Measurements from ENCODE around the gene ABI2. TPM values are rescaled to one million over a fixed set of nuclear protein-coding genes. Genes with fewer than 3 reads are reported as not detected.
"Not testable (repeated sequence)": the region's sequence is repeated elsewhere in the genome, so short reads cannot be mapped to it uniquely, and the experiment has no call there.

ABI2 gene
- polyA plus RNA-seq, 1 of the 3 experiments (the other 2 are of a cell fraction): 51.5 TPM

DNA sequence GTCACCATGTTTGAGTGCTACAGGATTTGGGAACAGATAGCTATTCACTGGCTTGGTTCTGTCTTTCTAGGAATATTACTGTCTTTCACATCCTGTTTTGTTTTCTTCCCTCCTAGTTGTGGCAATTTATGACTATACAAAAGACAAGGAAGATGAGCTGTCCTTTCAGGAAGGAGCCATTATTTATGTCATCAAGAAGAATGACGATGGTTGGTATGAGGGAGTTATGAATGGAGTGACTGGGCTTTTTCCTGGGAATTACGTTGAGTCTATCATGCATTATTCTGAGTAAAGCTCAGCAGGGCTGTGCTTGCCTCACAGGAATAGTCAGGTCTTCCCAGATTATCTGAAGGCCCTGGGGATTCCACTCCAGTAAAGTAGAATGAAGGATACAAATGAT, 98.9 kb downstream of the ABI2 start (continued):
- TF ChIP-seq, protein P1, sequence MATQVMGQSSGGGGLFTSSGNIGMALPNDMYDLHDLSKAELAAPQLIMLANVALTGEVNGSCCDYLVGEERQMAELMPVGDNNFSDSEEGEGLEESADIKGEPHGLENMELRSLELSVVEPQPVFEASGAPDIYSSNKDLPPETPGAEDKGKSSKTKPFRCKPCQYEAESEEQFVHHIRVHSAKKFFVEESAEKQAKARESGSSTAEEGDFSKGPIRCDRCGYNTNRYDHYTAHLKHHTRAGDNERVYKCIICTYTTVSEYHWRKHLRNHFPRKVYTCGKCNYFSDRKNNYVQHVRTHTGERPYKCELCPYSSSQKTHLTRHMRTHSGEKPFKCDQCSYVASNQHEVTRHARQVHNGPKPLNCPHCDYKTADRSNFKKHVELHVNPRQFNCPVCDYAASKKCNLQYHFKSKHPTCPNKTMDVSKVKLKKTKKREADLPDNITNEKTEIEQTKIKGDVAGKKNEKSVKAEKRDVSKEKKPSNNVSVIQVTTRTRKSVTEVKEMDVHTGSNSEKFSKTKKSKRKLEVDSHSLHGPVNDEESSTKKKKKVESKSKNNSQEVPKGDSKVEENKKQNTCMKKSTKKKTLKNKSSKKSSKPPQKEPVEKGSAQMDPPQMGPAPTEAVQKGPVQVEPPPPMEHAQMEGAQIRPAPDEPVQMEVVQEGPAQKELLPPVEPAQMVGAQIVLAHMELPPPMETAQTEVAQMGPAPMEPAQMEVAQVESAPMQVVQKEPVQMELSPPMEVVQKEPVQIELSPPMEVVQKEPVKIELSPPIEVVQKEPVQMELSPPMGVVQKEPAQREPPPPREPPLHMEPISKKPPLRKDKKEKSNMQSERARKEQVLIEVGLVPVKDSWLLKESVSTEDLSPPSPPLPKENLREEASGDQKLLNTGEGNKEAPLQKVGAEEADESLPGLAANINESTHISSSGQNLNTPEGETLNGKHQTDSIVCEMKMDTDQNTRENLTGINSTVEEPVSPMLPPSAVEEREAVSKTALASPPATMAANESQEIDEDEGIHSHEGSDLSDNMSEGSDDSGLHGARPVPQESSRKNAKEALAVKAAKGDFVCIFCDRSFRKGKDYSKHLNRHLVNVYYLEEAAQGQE (IDR thresholded peaks at IDR 0.05; ENCODE audit: low read depth, low read length): no peak

DNA sequence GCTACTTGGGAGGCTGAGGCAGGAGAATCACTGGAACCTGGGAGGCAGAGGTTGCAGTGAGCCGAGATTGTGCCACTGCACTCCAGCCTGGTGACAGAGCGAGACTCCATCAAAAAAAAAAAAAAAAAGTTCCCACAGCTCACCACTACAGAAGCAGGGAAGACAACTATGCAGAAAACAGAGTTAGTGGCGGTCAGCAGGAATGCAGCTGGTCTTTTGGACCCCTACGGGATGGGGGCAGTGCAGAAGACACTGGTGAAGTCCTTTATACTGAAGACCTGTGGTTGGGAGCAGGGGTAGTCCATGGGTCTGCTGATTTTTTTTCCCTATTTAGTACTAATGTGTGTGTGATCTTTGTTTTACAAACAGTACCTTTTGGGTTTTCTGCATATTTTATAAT, 101.4 kb downstream of the ABI2 start:
- CTCF ChIA-PET: interaction anchor here (1.1 kb wide), 1 partner anchor 13 kb away, joined by 3 read pairs; no protein-coding TSS in a partner anchor
- H3K36me3 ChIP-seq (replicated peaks in 1 of 2; ENCODE audit: control insufficient read depth in 1 of 2, insufficient read depth in 2 of 2, low read length in 1 of 2): peaks cover 55 to 58% of the 10 kb centered on the region in 2 experiments
- H3K27me3 ChIP-seq (ENCODE audit: insufficient read depth); POLR2A ChIA-PET; H4K20me1 ChIP-seq (ENCODE audit: insufficient read depth); H3K9me2 ChIP-seq; DNase-seq; H3K9me3 ChIP-seq; H3K4me3 ChIP-seq (ENCODE audit: low read depth in 2 of 2, low read length in 1 of 2); H3K4me1 ChIP-seq (ENCODE audit: control insufficient read depth in 1 of 2, insufficient read depth in 2 of 2, low read depth in 1 of 2, low read length in 1 of 2); H3K27ac ChIP-seq (ENCODE audit: low read depth in 2 of 2, low read length in 1 of 2); H2AFZ ChIP-seq (ENCODE audit: low read depth); H3K4me2 ChIP-seq; H3K9ac ChIP-seq: not testable (repeated sequence)
- H3K79me2 ChIP-seq (ENCODE audit: insufficient read depth): peaks cover 22% of the 10 kb centered on the region; the same call in 1 of the 2 replicates
- WGBS (ENCODE audit: low lambda C conversion rate): 98% methylated on average over 4 of the region's 4 CpGs
- H3F3A ChIP-seq (replicated peaks; ENCODE audit: insufficient read depth): peaks cover 37% of the 10 kb centered on the region

DNA sequence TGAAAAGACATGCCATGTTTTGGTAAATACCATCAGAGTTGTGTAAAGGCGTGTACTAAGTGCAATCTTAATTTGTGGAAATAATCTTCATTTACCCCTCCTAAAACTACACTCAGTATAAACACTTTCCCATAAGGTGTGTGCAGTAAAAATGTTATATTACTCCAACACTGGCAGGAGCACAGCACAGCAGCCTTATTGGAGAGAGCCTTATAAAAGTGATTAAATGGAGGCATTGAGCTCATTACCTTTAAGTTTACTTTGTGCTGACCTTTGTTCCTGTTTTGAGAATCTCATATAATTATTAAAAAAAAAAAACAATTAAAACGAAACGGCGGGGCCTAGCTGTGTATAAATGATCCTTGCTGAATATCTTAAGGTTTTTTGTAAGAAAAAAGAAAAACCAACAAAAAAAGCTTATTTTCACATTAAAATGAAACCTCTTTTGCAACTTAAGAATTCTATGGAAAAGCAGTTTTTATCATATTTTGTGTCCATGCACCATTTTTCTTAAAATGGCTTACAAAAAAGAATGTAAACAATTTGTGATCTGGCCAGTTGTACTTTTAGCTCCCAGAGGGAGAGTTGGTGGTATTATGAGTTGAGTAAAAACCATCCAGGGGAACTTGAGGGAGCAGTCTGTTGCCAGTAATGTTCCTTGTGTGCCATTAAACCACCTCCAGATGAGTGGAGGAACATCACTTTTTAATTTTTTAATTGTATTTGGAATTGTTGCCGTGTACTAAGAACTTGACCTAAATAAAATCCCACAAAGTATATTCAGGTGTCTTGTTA, 103.4 kb downstream of the ABI2 start:
- H3K27me3 ChIP-seq (ENCODE audit: insufficient read depth): no peaks in the 10 kb centered on the region
- DNase-seq: no peak
- ChIA-PET CTCF (interaction anchor here (0.7 to 1.3 kb wide), 3 partner anchors 11 to 28 kb away, joined by 3 to 4 read pairs (median 3); no protein-coding TSS in a partner anchor), POLR2A (no interaction called here)
- no peaks in the 10 kb centered on the region for H4K20me1 ChIP-seq (ENCODE audit: insufficient read depth)
- peaks cover 35% of the 10 kb centered on the region for H3F3A ChIP-seq (replicated peaks; ENCODE audit: insufficient read depth)
- no peak overlapping the region for H3K27ac ChIP-seq (ENCODE audit: low read depth in 2 of 2, low read length in 1 of 2)
- no peak for TF ChIP-seq EP300 (IDR thresholded peaks at IDR 0.05; ENCODE audit: borderline replicate concordance in 1 of 2, low read depth in 1 of 2, low read length in 1 of 2)
- no peak for TF ChIP-seq JUND (IDR thresholded peaks at IDR 0.05)
- TF ChIP-seq, protein P2, sequence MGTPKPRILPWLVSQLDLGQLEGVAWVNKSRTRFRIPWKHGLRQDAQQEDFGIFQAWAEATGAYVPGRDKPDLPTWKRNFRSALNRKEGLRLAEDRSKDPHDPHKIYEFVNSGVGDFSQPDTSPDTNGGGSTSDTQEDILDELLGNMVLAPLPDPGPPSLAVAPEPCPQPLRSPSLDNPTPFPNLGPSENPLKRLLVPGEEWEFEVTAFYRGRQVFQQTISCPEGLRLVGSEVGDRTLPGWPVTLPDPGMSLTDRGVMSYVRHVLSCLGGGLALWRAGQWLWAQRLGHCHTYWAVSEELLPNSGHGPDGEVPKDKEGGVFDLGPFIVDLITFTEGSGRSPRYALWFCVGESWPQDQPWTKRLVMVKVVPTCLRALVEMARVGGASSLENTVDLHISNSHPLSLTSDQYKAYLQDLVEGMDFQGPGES (IDR thresholded peaks at IDR 0.05; ENCODE audit: low read depth, low read length): no peak
- TF ChIP-seq, protein P3, sequence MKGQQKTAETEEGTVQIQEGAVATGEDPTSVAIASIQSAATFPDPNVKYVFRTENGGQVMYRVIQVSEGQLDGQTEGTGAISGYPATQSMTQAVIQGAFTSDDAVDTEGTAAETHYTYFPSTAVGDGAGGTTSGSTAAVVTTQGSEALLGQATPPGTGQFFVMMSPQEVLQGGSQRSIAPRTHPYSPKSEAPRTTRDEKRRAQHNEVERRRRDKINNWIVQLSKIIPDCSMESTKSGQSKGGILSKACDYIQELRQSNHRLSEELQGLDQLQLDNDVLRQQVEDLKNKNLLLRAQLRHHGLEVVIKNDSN (IDR thresholded peaks at IDR 0.05; ENCODE audit: borderline replicate concordance, low read depth): no peak
- no peak for TF ChIP-seq POLR2AphosphoS5 (IDR thresholded peaks at IDR 0.05; ENCODE audit: low read depth, low read length)
- no peak for TF ChIP-seq SIN3A (IDR thresholded peaks at IDR 0.05; ENCODE audit: borderline replicate concordance, low read depth, low read length)
- no peak for TF ChIP-seq RCOR1 (IDR thresholded peaks at IDR 0.05; ENCODE audit: low read length)
- H3K36me3 ChIP-seq (replicated peaks in 1 of 2; ENCODE audit: control insufficient read depth in 1 of 2, insufficient read depth in 2 of 2, low read length in 1 of 2): peaks cover 60 to 66% of the 10 kb centered on the region in 2 experiments
- WGBS (ENCODE audit: low lambda C conversion rate): 96% methylated on average over 5 of the region's 5 CpGs
- H3K9me2 ChIP-seq: no peaks in the 10 kb centered on the region
- no peak overlapping the region for H3K4me3 ChIP-seq (ENCODE audit: low read depth in 2 of 2, low read length in 1 of 2)
- no peak overlapping the region for H3K4me2 ChIP-seq
- peaks cover 2 to 3% of the 10 kb centered on the region in 2 experiments; a peak in 3 of 4 replicates for H3K4me1 ChIP-seq (ENCODE audit: control insufficient read depth in 1 of 2, insufficient read depth in 2 of 2, low read depth in 1 of 2, low read length in 1 of 2)
- H3K9ac ChIP-seq: no peak overlapping the region
- peaks cover 41% of the 10 kb centered on the region; the same call in 1 of the 2 replicates for H3K79me2 ChIP-seq (ENCODE audit: insufficient read depth)
- H3K9me3 ChIP-seq: no peaks in the 10 kb centered on the region
- H2AFZ ChIP-seq (ENCODE audit: low read depth): no peak overlapping the region
